NCI-H1694 treated with DMSO at 0.1 percent for 48 hours (cell line): Measurements from ENCODE around the gene TMEM191C.
"Not testable (repeated sequence)": the region's sequence is repeated elsewhere in the genome, so short reads cannot be mapped to it uniquely, and the experiment has no call there.

ENCODE experiments used
- DNase-seq: peaks from one replicate; lab custom pipeline; 2025; lab: John Stamatoyannopoulos, UW

TMEM191C gene

GRCh38 chr22:21446128-21446826 is 20.9 kb upstream of the TMEM191C start:
- no peak for DNase-seq

DNA sequence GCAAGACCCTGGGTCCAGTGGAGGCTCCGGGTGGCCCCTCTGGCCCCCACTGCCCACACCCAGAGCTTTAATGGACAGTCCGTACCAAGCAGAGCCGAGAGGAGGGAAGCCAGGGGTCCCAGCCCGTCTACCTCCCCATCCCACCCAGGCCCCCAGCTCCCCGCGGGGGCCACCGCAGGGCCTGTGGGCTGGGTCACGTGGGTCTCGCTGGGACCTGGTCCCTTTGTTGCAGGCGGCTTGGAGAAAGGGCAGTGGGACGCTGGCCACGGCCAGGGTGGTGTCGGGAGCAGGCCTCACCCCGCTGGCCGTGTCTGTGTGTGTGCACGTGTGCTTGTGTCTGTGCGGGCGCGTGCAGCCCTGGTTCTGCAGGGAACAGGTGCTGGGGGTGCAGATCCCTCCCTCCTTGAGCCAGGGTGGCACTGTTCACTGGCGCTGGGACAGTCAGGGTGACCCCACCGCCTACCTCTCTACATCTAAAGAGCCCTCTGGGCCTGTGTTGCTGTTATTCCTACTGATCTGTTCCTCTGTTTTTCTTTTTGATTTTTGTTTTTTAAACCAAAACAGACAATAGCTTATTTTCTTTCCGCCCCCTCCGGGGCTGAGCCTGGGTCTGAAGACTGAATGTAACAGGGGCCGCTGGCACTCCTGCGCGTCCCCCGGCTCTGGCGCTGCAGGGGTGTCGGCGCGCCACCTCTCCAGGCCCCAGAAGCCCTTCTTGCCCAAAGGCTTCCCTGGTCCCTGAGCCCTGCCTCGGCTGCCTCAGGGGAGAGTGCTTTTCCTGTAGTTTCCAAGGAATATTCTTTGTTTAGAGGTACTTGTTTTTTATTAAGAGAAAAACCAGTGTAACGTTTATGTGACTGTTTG is 20.1 kb upstream of the TMEM191C start:
- DNase-seq: no peak

- no peak for DNase-seq
Observed at GRCh38 chr22:21447694-21448402, 19.3 kb upstream of the TMEM191C start.

DNA sequence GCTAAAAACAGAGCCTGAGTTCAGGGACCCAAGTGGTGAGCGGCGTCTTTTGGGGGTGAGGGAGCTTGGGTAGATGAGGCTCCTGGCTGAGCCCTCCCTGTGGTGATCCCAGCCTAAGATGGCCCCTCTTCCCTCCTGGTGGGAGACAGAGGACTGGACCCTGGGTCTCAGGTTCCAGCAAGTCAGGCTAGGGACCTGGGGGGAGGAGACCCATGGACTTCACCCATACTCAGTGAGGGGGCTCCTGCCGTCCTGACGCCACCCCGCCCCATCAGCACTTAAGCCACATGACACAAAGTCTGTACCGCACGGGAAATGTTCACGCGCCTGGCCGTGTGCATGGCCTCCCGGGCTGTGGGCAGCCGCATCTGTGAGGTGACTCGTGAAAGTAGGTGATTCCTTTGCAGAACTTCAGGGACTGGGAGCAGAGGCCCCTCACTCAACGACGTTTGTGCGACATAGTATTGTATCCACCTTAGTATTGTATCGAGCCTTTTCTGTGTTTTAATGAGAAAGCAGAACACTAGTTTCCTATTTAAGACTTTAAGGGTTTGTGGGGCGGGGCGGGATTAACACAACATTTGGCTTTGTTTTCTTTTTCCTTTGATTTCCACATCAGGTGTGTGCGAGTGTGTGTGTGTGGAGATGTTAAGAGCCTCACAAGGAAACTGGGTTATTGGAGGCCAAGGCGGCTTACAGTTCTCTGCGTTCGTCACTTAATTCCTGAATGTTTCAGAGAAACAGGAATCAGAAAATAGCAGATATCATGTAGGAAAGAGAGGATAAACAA is 18.4 kb upstream of the TMEM191C start:
- DNase-seq: no peak

- no peak for DNase-seq
Observed at GRCh38 chr22:21449531-21450319, 17.5 kb upstream of the TMEM191C start.

- no peak for DNase-seq
Observed at GRCh38 chr22:21450320-21450831, 16.8 kb upstream of the TMEM191C start.

GRCh38 chr22:21450858-21451353 is 16.3 kb upstream of the TMEM191C start:
- no peak for DNase-seq

DNA sequence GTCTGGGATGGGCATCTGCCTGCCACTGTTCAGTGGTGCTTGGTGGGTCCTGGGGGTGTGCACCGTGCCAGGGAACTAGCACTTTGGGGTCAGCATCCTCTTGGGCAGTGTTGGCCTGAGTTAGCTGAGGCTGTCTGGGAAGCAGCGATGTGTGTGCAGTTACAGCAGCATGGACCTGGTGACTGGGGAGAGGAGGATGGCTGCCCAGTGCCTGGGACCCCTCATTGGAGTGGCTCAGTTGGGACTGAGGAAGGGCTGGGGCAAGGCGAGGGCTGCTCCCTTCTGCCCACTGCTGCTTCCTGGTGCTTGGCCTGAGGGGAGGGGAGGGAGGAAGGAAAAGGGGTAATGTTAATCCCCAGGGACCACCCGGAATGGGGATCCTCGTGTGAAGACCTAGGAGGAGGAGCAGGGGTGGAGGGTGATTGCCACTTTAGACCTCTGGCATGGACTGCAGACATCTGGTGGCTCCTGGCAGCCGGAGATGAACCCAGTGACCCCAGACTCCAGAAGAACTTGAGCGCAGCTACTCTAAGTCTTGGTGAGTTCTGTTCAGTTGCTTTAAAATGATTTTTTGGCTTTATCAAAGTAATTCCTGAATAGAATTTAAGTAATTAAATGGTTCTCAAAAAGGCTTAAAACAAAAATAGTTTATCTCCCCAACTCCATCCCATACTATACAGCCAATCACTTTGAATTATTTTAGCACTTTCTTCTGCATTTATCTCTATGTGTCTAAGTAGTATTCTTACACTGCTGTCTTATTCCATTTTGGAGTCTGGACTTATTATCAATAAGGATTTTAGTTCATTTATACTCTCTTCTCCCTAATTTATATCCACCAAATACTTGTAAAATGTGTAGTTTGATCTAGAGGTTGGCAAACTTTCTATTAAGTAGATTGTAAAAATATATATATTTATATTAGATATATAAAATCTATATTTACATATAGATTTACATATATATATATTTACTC is 15.4 kb upstream of the TMEM191C start:
- DNase-seq: no peak

DNA sequence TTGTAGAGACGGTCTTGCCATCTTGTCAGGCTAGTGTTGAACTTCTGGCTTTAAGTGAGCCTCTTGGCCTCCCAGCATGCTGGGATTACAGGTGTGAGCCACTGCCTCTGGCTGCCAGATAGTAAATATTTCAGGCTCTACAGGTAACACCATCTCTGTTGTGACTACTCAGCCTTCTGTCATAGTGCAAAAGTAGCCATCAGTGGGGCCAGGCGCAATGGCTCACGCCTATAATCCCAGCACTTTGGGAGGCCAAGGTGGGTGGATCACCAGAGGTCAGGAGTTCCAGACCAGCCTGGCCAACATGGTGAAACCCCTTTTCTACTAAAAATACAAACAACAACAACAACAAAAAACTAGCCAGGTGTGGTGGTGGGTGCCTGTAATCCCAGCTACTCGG is 14.5 kb upstream of the TMEM191C start:
- not testable (repeated sequence) for DNase-seq

- DNase-seq: not testable (repeated sequence)
Observed at GRCh38 chr22:21454998-21455333, 12.2 kb upstream of the TMEM191C start.

GRCh38 chr22:21455334-21456089 is 11.7 kb upstream of the TMEM191C start:
- no peak for DNase-seq

DNA sequence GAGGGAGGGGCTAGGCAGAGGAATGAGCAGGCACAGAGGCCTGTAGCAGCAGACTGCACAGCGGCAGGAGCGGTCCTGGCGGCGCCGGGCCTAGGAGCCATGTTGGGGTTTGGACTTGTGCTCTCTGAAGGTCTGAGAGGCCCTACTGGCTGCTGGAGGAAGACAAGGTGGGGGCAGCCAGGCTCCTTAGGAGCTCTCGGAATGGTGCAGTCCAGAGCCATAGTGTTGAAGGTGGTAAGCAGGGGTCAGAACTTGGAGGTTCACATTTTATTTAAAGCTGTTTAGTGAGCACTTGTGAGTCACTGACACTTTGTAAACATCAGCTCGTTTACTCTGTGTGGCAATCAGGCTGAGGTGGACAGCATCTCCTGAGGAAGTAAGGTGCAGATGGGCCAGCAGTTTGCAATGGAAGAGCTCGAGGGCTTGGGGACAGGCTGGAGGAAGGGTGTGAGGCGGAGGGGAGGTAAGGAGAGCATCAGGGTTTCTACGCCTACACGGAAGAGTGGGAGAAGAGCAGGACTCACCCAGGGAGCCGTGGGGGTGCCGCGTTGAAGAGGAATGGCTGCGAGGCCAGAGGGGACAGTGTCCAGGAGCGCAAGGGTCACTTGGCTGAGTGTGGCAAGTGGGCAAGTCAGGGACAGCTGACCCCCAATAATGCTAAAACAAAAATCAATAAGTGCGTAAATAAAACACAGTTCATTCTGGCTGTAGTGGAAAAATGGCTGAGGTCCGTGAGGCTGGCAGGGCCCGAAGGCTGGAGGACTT is 10.0 kb upstream of the TMEM191C start:
- no peak for DNase-seq

DNA sequence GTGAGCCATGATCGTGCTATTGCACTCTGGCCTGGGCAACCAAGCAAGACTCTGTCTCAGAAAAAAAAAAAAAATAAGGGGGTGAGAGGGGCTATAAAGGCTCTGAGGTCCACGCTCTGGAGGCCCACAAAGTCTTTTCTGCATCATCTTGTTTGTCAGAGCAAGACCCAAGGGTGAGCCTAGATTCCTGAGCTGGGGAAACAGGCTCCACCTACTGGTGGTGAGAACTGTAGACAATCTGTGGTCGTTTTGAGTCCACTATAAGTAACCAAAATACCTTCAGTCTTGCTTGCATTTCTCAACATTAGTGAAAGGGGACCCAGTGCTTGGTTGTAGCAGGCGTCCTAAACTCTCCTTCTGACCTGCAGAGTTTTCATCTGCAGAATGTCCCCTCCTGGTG is 4.5 kb upstream of the TMEM191C start:
- DNase-seq: not testable (repeated sequence)

DNA sequence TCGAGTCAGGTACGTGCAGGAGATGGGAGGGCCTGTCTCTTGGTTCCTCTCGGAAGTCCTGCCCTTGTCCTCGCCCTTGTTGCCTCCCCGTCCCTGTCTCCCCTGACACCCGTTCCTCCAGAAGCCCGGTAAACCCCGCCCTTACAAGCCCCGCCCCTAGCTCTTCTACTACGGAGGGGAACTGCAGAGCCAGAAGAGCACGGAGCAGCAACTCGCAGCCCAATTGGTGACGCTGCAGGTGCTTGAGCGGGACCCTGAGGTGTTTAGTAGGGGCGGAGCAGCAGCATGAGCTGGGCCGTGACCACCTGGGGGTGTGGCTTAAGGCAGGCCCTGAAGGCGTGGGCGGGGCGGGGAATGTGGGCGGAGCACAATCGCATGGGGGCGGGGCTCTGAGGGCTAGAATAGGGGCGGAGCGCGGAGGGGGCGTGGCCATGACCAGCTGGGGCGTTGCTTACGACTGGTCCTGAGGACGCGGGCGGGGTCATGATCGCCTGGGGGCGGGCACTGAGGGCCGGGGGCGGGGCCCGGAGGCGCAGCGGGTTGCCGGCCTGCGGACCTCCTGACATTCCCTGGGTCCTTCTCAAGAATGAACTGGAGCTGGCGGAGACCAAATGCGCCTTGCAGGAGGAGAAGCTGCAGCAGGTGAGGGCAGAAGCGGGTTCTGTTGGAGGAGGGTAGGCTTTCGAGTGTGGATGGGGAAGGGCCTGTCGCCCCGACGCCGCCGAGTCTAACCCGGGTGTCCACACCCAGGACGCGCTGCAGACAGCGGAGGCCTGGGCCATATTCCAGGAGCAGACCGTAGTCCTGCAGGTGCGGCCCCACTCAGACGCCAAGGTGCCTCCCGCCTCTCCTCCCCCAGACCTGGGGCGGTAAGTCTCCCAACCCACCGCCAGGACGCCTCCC is 1.3 kb downstream of the TMEM191C start:
- not testable (repeated sequence) for DNase-seq

DNA sequence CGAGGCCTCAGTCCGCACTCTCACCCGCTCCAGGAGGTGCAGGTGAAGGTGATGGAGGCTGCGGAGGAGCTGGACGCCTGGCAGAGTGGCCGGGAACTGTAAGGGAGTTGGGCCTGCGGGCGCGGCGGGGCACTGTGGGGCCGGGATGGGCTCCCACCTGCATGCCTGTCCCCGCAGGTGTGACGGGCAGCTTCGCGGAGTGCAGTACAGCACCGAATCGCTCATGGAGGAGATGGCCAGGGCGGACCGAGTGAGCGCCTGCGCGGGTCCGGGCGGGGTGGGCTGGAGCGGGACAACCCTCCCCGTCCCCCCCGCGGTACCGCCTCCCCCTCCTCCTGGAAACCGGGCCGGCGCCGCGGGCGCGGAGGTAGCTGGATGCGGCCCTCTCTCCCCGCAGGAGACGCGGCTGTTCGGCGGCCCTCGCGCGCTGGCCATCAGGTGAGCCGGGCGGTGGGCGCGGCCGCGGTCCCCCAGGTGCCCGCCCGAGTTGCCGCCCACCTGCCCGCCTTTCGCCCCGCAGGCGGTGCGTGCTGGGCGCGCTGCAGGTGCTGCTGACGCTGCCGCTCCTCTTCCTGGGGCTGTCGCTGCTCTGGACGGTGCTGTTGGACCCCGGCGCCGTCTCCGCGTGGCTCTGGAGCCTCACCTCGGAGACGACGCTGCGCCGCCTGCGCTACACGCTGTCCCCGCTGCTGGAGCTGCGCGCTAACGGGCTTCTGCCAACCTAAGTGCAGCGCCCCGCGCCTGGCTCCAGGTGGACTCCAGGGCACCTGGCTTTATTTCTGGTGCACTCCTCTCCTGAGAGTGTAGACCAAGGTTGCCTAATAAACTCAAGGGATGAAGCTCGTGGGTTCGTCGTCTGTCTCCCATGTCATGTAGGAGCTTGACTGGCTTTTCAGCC is 2.2 kb downstream of the TMEM191C start:
- not testable (repeated sequence) for DNase-seq

DNA sequence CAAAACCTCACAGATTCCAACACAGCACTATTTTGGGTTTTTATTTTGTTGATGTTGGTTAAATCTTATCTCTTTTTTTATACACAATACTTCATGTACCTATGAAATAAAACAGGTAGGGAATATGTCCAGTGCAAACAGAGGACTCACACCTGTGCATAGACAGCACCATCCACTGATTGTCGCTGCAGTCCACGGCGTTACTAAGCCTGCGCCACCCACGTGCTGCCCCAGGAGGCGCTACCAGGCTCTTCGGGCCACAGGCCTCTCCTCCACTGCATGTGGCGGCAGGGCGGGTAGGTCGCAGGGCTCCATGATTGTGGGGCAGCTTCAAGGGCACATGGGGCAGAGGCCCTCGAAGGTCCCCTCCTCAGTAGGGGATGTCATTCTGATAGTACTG is 5.8 kb downstream of the TMEM191C start:
- not testable (repeated sequence) for DNase-seq
